Activated CD8-positive, alpha-beta memory T cell treated with anti-CD3 and anti-CD28 coated beads for 36 hours (primary cell): Measurements from ENCODE around the gene PPIG. TPM values are rescaled to one million over a fixed set of nuclear protein-coding genes. Genes with fewer than 3 reads are reported as not detected.
"Not testable (repeated sequence)": the region's sequence is repeated elsewhere in the genome, so short reads cannot be mapped to it uniquely, and the experiment has no call there.

Experiments
- CTCF ChIA-PET: fragments of 350-600 bp; sonication (Branson Sonifier 250); formaldehyde crosslinking; loops from one replicate; lab custom pipeline; 2021; ENCODE audit warnings: antibody characterized with exemption; lab: Charles Lee
- POLR2A ChIA-PET: fragments of 350-600 bp; sonication (Branson Sonifier 250); formaldehyde crosslinking; loops from one replicate; lab custom pipeline; 2021; ENCODE audit warnings: antibody characterized with exemption; lab: Charles Lee
- total RNA-seq, 2 experiments: library from RNA; stranded (reverse); gene quantifications; one replicate each; pipeline ENCODE4 v1.2.3, GENCODE V29; 2021

Gene PPIG
- 10 to 100 TPM; 59.4 to 62.6 TPM for total RNA-seq

- POLR2A ChIA-PET: interaction anchor here (0.6 to 1.6 kb wide), 5 partner anchors 11 to 215 kb away, joined by 4 to 14 read pairs (median 5); partner anchors contain the start of genes CFAP210, FASTKD1, PHOSPHO2 and SSB
- CTCF ChIA-PET: interaction anchor here (0.7 kb wide), 1 partner anchor 19 kb away, joined by 3 read pairs; no protein-coding TSS in a partner anchor
These were observed at the start of gene PPIG for GRCh38 chr2:169584005-169584877. Gene PPIG (plus strand): TSS chr2:169584351. CDS start chr2:169604042, 19,691 bp downstream.

- POLR2A ChIA-PET, CTCF ChIA-PET: not testable (repeated sequence)
These were observed 44.7 kb upstream of the PPIG start for GRCh38 chr2:169539460-169539859.

GRCh38 chr2:169540146-169540545, 44.0 kb upstream of the PPIG start:
- POLR2A ChIA-PET: no interaction called here
- CTCF ChIA-PET: no interaction called here

- ChIA-PET POLR2A (no interaction called here), CTCF (no interaction called here)
These were observed 41.7 kb upstream of the PPIG start for GRCh38 chr2:169542433-169542832.

GRCh38 chr2:169546756-169547155, 37.4 kb upstream of the PPIG start:
- ChIA-PET POLR2A (no interaction called here), CTCF (no interaction called here)

- ChIA-PET POLR2A (no interaction called here), CTCF (no interaction called here)
These were observed 22.8 kb upstream of the PPIG start for GRCh38 chr2:169561364-169561763.

GRCh38 chr2:169562084-169562483, 22.1 kb upstream of the PPIG start:
- CTCF ChIA-PET, POLR2A ChIA-PET: not testable (repeated sequence)

- POLR2A ChIA-PET: no interaction called here
- CTCF ChIA-PET: no interaction called here
These were observed 21.6 kb upstream of the PPIG start for GRCh38 chr2:169562519-169562918.

GRCh38 chr2:169565686-169566085, 18.5 kb upstream of the PPIG start:
- ChIA-PET POLR2A (no interaction called here), CTCF (interaction anchor here (0.6 to 0.8 kb wide), 2 partner anchors 12 to 18 kb away, joined by 3 read pairs; no protein-coding TSS in a partner anchor)

GRCh38 chr2:169569948-169570347, 14.2 kb upstream of the PPIG start:
- POLR2A ChIA-PET: interaction anchor here (0.6 kb wide), 1 partner anchor 448 kb away, joined by 3 read pairs; no protein-coding TSS in a partner anchor
- CTCF ChIA-PET: no interaction called here

GRCh38 chr2:169570752-169571151, 13.4 kb upstream of the PPIG start:
- CTCF ChIA-PET, POLR2A ChIA-PET: not testable (repeated sequence)

- CTCF ChIA-PET: no interaction called here
These were observed 12.6 kb upstream of the PPIG start for GRCh38 chr2:169571571-169571970.

GRCh38 chr2:169572189-169572588, 12.0 kb upstream of the PPIG start:
- CTCF ChIA-PET: no interaction called here

More at GRCh38 chr2:169571571-169571970, 12.6 kb upstream of the PPIG start:
- POLR2A ChIA-PET: interaction anchor here (0.6 to 2.5 kb wide), 2 partner anchors 13 to 199 kb away, joined by 3 to 14 read pairs; no protein-coding TSS in a partner anchor

GRCh38 chr2:169572821-169573159, 11.4 kb upstream of the PPIG start:
- ChIA-PET CTCF (interaction anchor here (0.5 kb wide), 1 partner anchor 93 kb away, joined by 6 read pairs; the partner anchor contains the start of gene BBS5), POLR2A (interaction anchor here (2.5 kb wide), 1 partner anchor 12 kb away, joined by 14 read pairs; no protein-coding TSS in a partner anchor)

More at GRCh38 chr2:169572189-169572588, 12.0 kb upstream of the PPIG start:
- POLR2A ChIA-PET: interaction anchor here (2.5 kb wide), 1 partner anchor 13 kb away, joined by 14 read pairs; no protein-coding TSS in a partner anchor

- POLR2A ChIA-PET: interaction anchor here (2.5 kb wide), 1 partner anchor 12 kb away, joined by 14 read pairs; no protein-coding TSS in a partner anchor
- CTCF ChIA-PET: interaction anchor here (0.5 kb wide), 1 partner anchor 94 kb away, joined by 6 read pairs; the partner anchor contains the start of gene BBS5
These were observed 10.8 kb upstream of the PPIG start, which contains the start of gene FASTKD1 for GRCh38 chr2:169573160-169573973. Gene FASTKD1 (minus strand): TSS chr2:169573865. CDS start chr2:169572029, 1,836 bp downstream.

- ChIA-PET CTCF (no interaction called here), POLR2A (interaction anchor here (2.5 kb wide), 1 partner anchor 11 kb away, joined by 14 read pairs; no protein-coding TSS in a partner anchor)
These were observed 10.2 kb upstream of the PPIG start for GRCh38 chr2:169573974-169574299.

- CTCF ChIA-PET, POLR2A ChIA-PET: not testable (repeated sequence)
These were observed 9.6 kb upstream of the PPIG start for GRCh38 chr2:169574539-169574938.

GRCh38 chr2:169575264-169575663, 8.9 kb upstream of the PPIG start:
- POLR2A ChIA-PET, CTCF ChIA-PET: not testable (repeated sequence)

- POLR2A ChIA-PET: no interaction called here
These were observed 5.1 kb upstream of the PPIG start for GRCh38 chr2:169579044-169579443.

More at GRCh38 chr2:169579044-169579443, 5.1 kb upstream of the PPIG start:
- CTCF ChIA-PET: no interaction called here
